ENCODE results near the gene TEX19.

Gene TEX19

DNA sequence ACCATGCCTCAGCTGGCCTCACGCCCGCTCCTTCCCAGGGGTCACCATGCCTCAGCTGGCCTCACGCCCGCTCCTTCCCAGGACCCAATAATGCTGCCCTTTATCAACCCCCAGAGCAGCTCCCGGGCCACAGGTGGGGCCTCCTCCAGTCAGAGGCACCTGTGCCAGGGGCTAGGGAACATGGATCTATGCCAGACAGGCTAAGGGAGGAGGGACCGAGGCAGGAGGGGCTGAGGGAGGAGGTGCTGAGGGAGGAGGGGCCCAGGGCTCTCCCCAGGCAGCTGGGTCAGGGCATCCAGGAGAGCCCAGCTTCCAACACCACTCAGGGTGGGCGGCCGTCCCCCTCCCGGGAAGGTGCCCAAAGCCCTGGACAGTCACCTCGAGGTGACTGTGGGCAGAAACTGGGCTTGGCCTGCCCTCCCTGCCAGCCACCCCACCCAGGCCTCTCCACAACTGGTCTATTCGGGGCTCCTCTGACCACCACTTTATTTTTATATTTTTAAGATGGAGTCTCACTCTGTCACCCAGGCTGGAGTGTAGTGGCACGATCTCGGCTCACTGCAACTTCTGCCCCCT, 31.9 kb downstream of the TEX19 start:
- no peak for DNase-seq (ENCODE audit: low read depth)

DNA sequence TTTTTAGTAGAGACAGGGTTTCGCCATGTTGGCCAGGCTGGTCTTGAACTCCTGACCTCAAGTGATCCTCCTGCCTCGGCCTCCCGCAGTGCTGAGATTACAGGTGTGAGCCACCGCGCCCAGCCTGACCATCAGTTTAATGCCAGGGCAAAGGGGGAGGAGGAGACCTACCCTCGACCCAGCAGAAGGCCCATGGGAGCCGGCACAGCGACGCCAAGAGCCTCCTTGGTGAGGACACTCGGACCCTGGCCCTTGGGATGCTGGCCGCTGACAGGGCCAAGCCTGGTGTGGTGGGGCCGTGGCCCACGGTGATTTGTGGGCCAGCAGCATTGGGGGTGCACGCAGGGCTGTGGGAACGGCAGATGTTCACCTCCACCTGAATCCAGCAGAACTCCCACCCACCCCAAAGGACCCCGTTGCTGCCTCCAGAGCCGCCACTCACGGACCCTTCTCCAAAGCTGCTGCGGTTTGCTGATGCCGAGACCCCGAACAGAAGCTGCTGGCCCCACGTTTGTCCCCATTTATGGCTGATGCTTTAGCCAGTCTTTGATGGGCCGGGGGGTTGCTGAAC, 32.5 kb downstream of the TEX19 start:
- DNase-seq (ENCODE audit: low read depth): no peak

DNA sequence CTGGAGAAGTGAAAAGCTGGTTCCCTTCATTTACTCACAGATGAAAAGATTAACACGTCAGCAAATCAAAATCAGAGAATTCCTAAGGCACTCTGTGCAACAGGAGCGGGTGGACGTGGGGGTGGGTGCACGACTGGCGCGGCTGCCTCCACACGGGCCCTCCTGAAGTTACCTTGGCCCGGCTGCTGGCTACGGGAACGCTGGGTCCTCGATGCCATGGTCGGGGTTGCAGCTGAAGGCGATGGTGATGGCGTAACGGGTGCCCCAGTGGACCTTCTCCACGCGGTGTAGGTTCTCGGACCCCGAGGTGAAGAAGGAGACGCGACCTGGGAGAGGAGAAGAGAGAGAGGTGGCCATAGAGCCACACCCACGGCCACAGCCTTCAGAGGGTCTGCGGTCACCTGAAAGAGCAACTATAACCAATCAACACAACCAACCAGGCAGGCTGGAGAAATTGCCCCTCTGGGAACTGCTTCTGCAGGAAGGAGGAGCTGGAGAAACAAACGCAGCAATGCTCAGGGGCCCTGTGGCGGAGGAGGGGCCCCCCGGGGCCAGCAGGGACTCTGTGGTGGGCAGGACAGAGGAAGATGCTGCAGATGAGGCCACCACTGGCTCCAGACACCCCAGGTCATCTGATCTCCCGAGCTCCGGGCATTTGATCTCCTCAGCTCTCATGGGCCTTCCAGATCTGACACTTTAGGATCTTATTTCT, 33.3 kb downstream of the TEX19 start:
- no peak for DNase-seq (ENCODE audit: low read depth)

DNA sequence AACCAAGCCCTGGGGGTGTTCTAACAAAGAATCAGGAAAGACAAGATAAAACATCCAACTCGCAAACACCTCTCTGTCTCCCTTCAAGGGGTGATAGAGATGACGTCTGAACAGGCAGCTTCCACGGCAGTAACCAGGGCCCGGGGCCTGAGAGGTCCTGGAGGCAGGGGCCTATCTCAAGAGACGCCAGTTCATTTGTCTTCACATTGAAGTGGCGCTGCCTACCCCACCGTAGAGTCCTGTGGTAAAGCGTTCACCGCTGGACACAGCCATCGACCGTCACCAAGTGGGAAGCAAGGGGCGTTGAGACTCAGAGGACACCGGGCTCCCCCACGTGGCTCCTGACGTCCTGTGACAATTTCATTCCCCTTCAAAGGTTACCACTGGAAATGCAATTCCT, 33.9 kb downstream of the TEX19 start:
- no peak for DNase-seq (ENCODE audit: low read depth)

DNA sequence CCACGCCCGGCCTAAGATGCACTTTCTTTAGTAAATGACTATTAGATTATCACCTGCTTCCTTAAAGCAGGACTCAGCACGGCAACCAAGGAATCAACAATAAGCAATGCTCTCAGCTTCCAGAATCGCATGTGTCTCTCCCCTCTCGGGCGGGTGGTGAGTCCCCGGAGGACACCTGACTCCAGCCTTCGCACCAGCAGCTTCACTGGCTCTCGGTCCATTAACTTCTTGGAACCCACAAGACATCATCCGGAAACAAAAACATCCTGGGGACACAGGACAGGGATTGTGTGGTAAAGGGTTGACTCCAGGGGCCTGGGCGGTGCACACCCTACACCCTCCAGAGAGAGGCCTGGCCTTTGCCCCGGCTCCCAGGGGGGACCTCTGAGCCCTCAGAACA, 35.2 kb downstream of the TEX19 start:
- no peak for DNase-seq (ENCODE audit: low read depth)

DNA sequence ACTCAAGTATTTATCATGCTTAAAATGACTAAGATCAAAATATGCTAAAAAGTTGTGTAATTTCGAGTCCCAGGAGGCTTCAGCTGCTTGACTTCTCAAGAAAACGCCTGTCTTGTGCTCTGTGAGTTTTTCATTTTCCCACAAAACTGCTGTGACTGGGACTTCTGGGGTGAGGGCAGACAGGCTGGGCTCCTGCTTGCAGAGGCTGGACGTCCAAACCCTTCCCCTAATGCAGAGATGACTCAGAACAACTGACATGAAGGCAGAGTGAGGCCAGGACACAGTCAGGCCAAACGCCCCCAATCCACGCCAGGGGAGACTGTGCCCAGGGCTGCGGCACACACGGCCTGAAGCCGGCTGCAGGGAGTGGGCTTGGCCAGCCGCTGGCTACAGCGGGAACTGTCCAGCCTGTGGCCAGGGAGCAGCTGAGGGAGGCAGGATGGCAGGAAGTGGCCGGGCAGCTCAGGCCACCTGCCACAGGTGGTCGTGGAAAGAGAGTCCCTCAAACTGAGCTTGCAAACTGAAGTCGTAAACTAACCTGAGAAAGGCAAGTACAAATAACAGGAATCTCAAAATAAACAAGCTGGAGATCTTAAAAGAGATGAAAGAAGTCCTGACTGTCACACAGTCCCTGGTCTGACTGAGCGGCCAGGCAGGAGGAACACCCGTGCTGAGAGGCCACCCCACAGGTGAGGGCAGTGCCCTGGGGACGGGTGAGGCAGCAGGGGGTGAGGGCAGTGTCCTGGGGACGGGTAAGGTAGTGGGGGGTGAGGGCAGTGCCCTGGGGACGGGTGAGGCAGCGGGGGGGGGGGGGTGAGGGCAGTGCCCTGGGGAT, 37.8 kb downstream of the TEX19 start:
- DNase-seq (ENCODE audit: low read depth): no peak

DNA sequence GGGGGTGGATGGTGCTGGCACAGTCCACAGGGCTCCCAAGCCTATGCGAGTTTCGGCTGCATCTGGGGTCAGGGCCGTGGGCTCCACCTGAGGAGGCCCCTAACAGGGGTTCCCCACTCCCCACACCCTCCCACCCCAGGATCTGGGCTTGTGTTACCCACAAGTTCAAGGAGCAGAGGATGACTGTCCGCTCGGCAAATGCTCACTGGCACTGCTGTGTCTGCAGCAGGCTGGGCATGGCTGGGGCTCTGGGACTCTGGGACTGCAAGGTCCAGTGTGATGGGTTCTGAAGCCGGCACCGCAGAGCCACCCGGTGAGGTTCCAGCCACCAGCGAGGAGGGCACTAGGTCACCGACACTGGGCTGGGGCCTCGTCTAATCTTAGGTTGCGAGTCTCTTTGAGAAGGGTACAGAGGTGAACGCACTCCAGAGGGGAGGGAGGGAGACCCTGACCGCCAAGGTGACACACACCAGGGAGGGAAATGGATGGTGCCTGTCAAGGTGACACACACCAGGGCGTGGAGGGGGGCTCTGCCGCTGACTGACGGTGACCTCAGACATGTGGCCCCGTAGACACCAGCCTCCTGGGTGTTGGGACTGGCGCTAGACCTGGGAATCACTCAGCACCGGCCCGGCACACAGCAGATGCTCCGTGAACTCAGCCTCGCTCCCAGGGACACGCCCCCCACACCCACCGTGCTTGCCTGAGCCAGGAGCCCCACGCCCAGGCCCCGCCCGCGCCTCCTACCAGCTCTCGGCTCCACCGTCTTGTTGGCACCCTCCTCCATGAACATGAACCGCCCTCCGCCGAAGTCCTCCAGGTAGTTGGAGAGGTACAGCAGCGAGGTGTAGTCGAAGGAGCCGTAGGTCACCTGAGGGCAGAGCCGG, 38.6 kb downstream of the TEX19 start:
- no peak for DNase-seq (ENCODE audit: low read depth)

DNA sequence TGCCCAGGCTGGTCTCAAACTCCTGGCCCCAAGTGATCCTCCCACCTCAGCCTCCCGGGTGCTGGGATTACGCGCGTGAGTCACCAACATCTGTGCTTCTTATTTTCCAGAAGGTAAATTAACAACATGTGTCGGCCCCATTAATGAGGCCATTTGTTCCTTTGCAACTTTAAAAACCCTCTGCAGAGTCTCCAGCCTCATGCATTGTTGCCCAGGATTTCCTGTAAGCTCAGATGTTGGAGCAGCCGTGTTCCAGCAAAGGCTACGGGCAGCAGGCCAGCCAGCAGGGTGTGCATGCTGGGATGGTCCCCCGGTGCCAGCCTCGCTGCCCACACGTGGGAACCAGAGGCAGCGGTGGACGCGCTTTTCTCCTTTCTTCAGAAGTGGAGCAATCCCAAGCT, 40.0 kb downstream of the TEX19 start:
- DNase-seq (ENCODE audit: low read depth): no peak

DNA sequence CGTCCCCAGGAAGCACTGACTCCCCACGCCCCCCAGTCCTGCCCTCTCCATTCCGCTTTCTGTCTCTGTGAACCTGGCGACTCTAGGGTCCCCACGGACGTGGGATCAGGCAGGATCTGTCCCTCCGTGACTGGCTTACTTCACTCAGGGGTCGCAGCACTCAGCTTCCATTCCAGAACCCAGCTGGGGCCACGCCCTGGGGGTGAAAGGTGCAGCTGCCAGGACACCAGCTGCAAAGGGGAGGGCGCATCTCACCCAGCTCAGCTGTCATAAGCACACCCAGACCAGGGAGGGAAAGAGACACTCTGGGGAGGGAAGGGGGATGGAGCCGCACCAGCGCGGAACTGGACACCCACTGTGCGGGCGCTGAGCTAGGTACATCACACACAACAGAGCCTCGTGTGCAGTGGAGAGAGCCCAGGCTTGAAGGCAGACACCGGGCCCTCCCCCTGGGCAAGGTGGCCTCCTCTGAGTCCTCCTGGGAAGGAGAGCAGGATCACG, 40.6 kb downstream of the TEX19 start:
- DNase-seq (ENCODE audit: low read depth): no peak

DNA sequence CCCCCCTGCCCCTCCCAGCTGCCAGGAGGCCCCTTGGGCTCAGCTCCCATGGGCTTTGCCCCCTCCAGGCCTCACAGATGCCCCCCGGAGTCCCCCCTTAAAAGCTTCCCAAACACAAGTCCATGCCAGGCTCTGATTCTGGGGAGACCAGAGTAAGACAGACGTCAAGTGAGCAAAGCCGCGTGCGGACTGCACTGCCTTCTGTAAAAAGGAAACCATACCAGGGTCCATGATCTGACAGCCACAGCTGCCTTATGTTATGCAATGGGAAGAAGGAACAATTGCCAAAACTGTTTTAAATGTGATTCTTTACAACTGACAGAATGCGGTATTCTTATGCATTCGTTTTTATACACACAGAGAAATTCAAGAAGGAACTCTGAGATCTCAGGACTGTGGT, 41.2 kb downstream of the TEX19 start:
- DNase-seq (ENCODE audit: low read depth): no peak

DNA sequence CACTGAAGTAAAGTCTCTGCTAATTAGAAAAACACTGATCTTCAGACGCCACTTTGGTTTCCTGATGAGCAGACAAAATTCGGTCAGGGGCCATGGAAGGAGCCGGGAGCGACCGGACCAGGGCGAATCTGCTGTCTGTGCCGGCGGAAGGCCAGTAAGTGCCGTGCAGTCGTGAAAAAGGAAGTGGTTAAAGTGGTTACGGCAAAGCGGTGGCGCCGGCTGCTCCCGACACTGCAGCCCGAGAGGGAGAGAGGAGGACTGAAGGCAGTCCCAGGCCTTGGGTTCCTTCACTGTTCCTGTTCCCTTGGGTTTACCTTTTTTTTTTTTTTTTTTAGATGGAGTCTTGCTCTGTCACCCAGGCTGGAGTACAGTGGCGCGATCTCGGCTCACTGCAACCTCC, 41.8 kb downstream of the TEX19 start:
- peak; percentile 17 for DNase-seq (ENCODE audit: low read depth)

DNA sequence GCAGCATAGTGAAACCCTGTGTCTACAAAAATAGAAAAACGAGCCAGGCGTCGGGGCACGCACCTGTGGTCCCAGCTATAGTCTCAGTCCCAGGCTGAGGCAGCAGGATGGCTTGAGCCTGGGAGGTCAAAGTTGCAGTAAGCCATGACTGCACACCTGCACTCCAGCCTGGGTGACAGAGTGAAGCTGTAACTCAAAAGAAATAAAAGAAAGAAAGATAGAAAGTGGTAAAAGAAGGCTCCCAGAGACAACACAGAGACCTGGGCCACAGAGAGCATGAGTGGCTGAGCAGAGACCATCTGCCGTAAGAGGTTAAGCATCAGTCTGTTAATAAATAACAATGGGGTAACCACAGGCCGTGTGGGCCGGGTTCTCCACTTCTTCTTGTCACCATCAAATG, 43.8 kb downstream of the TEX19 start:
- DNase-seq (ENCODE audit: low read depth): no peak

DNA sequence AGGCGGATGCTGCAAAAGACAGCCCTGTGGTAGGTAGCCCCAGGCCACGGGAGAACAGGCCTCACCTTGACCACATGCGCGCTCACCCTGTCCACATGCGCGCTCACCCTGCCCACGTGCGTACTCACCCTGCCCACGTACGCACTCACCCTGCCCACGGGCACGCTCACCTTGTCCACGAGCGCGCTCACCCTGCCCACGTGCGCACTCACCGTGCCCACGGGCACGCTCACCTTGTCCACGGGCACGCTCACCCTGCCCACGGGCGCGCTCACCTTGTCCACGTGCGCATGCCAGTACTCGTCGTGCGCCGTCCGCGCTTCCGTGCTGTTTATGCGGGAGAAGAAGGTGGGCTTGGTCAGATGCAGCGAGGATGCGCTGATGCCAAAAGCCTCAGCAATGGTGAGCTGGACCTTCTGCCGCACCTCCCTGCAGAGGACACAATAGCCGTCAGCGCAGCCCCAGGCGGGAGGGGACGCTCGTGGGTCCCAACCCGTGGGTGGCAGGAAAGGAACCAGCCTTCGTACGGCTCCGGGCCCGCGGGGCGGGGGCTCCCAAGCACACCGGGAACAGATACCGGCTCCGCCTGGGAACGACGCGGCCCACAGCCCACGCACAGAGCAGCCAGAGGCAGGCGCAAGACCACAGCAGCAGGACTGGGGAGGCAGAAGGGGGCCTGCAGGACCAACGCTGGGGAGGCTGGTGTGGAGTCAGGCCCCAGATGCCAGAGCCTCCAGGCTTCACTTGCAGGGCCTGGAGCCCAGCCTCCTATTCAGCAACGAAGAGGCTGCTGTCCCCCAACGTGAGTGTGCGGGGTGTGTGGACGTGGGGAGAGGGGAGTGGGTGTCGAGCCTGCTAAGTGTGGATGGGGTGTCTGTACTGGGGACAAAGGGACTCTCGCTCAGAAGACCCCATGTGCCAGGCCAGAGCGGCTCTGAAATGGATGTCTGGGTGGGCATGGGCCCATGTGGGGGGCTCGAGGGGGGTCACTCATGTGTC, 44.9 kb downstream of the TEX19 start:
- DNase-seq (ENCODE audit: low read depth): no peak

DNA sequence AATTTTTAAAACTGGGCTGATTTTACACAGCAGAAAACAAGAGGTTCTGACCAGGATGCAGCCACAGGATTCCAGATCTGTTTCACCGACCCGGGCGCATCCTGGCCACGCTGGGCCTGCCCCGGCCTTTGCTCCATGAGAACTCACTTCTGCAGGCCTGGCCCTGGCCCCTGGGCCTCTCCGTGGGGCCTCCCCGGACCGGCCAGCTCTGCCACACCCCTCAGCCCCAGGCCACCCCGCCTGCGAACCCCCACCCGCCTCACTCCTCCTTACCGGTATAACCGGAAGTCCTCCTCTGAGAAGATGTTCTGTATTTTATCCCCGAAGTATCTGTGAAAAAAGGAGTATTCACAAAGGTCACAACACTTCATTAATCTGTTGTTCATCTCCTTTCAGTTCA, 46.0 kb downstream of the TEX19 start:
- DNase-seq (ENCODE audit: low read depth): no peak

DNA sequence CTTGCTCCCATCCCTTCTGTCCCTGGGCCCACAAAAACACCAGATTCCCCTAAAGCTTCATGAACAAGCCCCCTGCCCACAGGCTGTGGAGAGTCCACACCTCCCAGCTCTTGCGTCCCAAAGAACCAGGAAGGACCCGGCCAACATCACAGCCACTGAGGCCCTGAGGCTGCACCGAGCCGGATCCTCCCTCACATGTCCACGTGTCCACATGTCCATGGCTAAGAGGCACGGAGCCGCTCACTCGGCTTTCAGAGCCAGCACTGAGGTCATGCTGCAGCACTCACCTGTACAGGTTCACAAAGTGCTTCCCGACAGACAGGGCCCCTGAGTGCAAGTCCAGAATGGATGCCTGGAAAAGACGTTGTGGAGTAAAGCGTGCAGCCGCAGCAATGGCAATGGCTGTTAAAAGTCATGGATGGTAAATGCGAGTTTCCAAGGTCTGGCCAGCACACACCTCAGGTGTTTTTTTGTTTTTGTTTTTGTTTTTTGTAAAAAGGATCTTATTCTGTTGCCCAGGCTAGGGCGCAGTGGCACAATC, 47.2 kb downstream of the TEX19 start:
- DNase-seq (ENCODE audit: low read depth): no peak

DNA sequence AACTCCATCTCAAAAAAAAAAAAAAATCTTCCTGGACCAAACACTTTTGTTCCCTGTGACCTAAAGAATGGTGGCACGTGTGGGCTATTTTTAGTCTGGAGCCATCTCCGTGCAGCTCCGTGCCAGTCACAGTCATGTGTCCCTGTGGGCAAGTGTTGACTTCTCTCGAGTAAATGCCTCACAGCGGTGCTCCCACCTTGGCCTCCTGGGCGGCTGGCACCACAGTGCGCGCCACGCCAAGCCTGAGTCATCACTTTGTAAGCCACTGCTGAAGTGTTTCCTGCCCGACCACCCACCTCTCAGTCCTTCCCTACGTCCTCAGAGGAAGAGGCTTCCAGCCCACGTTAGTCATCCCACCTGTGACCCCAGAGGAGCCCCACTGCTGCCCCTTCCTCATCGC, 48.2 kb downstream of the TEX19 start:
- DNase-seq (ENCODE audit: low read depth): no peak

DNA sequence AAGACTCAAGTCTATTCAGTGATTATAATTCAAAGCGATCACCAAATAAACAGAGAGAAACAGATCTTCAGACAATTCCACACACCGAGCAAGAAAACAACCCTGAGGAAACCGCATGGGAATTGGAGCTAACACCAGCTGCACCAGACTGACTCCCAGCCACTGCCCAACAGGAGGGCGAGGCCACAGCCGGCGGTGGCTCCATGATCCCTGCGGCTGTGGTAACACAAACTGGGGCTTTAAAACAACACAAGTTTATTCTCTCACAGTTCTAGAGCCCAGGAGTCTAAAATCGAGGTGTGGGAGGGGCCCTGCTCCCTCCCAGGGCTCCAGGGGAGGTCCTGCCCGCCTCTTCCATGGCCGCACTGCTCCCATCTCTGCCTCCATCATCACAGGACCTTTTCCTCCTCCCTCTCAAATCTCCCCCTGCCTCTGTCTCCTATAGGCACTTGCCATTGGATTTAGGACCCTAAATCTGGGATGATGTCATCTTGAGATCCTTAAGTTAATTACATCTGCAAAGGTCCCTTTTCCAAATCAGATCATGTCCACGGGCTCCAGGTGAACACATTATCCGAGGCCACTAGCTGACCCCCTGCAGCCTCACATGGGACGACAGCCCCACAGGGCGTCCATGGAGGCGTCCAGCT, 49.4 kb downstream of the TEX19 start:
- no peak for DNase-seq (ENCODE audit: low read depth)

DNA sequence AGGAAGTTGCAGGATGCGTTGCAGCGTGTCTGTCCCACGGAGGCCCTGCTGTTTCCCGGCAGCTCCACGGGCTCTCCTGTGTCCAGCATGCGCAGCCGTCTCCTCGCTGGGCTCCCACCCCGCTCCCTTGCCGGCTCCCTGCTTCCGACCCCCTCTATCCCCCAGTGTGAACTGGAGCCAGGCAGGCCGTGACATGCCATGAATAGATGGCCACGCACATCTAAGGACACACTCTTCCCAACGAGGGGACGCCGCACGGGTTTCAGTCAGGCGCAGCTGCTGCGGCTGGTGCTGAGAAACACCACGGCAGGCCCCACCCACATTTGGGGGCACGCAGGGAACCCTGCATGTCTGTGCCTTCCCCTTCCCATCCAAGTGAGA, 49.9 kb downstream of the TEX19 start:
- no peak for DNase-seq (ENCODE audit: low read depth)

DNA sequence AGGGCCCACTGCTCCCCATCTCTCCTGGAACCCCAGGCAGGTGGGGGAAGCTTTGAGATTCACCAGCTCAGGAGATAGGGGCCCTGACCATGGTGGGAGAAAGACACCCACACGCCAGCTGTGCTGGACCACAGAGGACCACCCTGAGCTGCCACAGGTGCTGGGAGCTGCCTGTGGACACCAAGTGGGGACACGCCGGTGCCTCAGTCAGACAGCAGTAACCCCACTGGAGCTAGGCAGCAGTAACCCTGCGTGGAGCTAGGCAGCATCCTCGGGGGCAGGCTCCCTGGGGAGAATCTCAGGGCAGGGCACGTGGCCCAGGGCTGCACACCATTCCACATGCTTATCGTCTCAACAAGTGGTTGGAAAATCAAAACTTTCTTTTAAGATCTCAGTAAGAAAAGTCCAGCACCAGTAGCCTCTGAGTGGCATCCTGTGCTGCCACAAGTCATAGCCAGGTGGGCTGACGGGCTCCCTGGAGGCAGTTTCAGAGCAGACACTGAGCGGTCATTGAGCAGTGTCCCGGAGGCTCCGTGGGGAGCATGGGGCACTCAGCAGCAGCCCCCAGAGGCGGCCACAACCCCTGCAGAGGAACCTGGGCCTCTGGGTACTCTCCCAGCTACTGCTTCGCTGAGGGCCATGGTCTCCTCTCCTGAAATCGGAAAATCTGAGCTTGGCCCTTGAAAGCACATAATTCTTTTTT, 51.1 kb downstream of the TEX19 start:
- DNase-seq (ENCODE audit: low read depth): no peak

All from activated gamma-delta T cell treated with anti-CD3 and anti-CD28 coated beads, Interleukin-2, amount 50 U/mL, for 16 hours (primary cell).